PC-3 (cell line): Measurements from ENCODE around the gene FGF1. TPM values are rescaled to one million over a fixed set of nuclear protein-coding genes. Genes with fewer than 3 reads are reported as not detected.
A peak's percentile ranks its signal among the peaks of the same experiment; 100 is the strongest.

ENCODE experiments used
- ATAC-seq: fragments of 200-7000 bp; cut with Tn5 transposase; 2 replicates; pipeline ENCODE4 v1.9.1; 2020; ENCODE audit warnings: mild to moderate bottlenecking, moderate library complexity
- BruUV-seq: library from RNA; stranded (reverse); fragments of 400-500 nt; replicated peaks from 2 replicates; lab custom pipeline; 2021; lab: Mats Ljungman, UMichigan
- CTCF ChIA-PET: fragments of 300-600 bp; sonication (Branson Sonifier 250); formaldehyde crosslinking; loops from one replicate; lab custom pipeline; 2022; ENCODE audit warnings: antibody characterized with exemption; lab: Charles Lee
- POLR2A ChIA-PET: fragments of 300-600 bp; sonication (Branson Sonifier 250); formaldehyde crosslinking; loops from one replicate; lab custom pipeline; 2022; ENCODE audit warnings: antibody characterized with exemption; ENCODE audit not compliant: unreplicated experiment; lab: Charles Lee
- DNase-seq: peaks from one replicate; pipeline ENCODE4 v3.0.0-alpha.2; 2015
- H2AFZ ChIP-seq: fragments of 300-600 bp; sonication (generic); 2 replicates; pipeline ENCODE4 v1.6.0; 2016; ENCODE audit warnings: antibody characterized with exemption, low read length
- H3F3A ChIP-seq: fragments of 300-600 bp; sonication (generic); one replicate; pipeline ENCODE4 v1.6.0; 2017; ENCODE audit warnings: antibody characterized with exemption, low read length, control low read depth, mild to moderate bottlenecking; ENCODE audit not compliant: unreplicated experiment
- H3K27ac ChIP-seq: fragments of 300-600 bp; sonication (generic); 2 replicates; pipeline ENCODE4 v1.5.1; 2016; ENCODE audit warnings: mild to moderate bottlenecking, low read length
- H3K27me3 ChIP-seq: fragments of 300-600 bp; sonication (generic); 2 replicates; pipeline ENCODE4 v1.6.1; 2016; ENCODE audit warnings: low read length, mixed read lengths
- H3K36me3 ChIP-seq: fragments of 300-600 bp; sonication (generic); 2 replicates; pipeline ENCODE4 v1.6.1; 2016; ENCODE audit warnings: low read depth, mixed run types, low read length, mixed read lengths
- H3K4me1 ChIP-seq: fragments of 300-600 bp; sonication (generic); 2 replicates; pipeline ENCODE4 v1.5.1; 2016; ENCODE audit warnings: low read length; ENCODE audit not compliant: insufficient read depth
- H3K4me2 ChIP-seq: fragments of 300-600 bp; sonication (generic); 2 replicates; pipeline ENCODE4 v1.6.0; 2016; ENCODE audit warnings: low read length
- H3K4me3 ChIP-seq: fragments of 300-600 bp; sonication (generic); 2 replicates; pipeline ENCODE4 v1.5.1; 2016; ENCODE audit warnings: mild to moderate bottlenecking, low read length, mixed read lengths
- H3K79me2 ChIP-seq: fragments of 300-600 bp; sonication (generic); 2 replicates; pipeline ENCODE4 v1.6.1; 2017; ENCODE audit warnings: low read length, mixed read lengths
- H3K9ac ChIP-seq: fragments of 300-600 bp; sonication (generic); 2 replicates; pipeline ENCODE4 v1.6.0; 2016; ENCODE audit warnings: mild to moderate bottlenecking, low read length
- H3K9me2 ChIP-seq: fragments of 300-600 bp; sonication (generic); replicated peaks from 2 replicates; pipeline ENCODE4 v1.6.1; 2016; ENCODE audit warnings: mixed run types, low read length, mixed read lengths
- H3K9me3 ChIP-seq: fragments of 300-600 bp; sonication (generic); 2 replicates; pipeline ENCODE4 v1.6.1; 2016; ENCODE audit warnings: low read length, mixed read lengths
- H4K20me1 ChIP-seq: fragments of 300-600 bp; sonication (generic); 2 replicates; pipeline ENCODE4 v1.6.1; 2016; ENCODE audit warnings: low read length, mixed read lengths
- EZH2 ChIP-seq: fragments of 300-600 bp; sonication (generic); IDR thresholded peaks from one replicate; pipeline ENCODE4 v1.6.1; 2017; ENCODE audit warnings: antibody characterized with exemption, mild to moderate bottlenecking, low read length; ENCODE audit not compliant: unreplicated experiment
- EZH2phosphoT487 ChIP-seq: fragments of 300-600 bp; sonication (generic); IDR thresholded peaks from 2 replicates; pipeline ENCODE4 v1.6.1; 2018; ENCODE audit warnings: mild to moderate bottlenecking, antibody characterized with exemption, low read length, borderline replicate concordance
- intact Hi-C: fragments of 100-400 bp; cut with micrococcal nuclease; formaldehyde crosslinking; loops from 2 replicates; pipeline ENCODE4 v1.9.0; 2023
- total RNA-seq: library from RNA; depleted of rRNA; stranded (reverse); fragments of >200 nt; gene quantifications from 2 replicates; pipeline ENCODE4 v1.2.3, GENCODE V29; 2014
- TF ChIP-seq, protein P1 (sequence below): fragments of 300-600 bp; sonication (generic); conservative IDR thresholded peaks from 2 replicates; pipeline ENCODE4 v1.5.1; 2017; ENCODE audit warnings: antibody characterized with exemption, low read depth, mild to moderate bottlenecking, low read length

Gene FGF1
- total RNA-seq, 1 experiment from 2014 or later: 1.5 TPM

GRCh38 chr5:142561486-142562097 lies 124.3 kb downstream of the FGF1 start:
- ATAC-seq (no peak), DNase-seq (no peak)
- TF ChIP-seq EZH2 (no peak), EZH2phosphoT487 (no peak)
- TF ChIP-seq, protein P1, sequence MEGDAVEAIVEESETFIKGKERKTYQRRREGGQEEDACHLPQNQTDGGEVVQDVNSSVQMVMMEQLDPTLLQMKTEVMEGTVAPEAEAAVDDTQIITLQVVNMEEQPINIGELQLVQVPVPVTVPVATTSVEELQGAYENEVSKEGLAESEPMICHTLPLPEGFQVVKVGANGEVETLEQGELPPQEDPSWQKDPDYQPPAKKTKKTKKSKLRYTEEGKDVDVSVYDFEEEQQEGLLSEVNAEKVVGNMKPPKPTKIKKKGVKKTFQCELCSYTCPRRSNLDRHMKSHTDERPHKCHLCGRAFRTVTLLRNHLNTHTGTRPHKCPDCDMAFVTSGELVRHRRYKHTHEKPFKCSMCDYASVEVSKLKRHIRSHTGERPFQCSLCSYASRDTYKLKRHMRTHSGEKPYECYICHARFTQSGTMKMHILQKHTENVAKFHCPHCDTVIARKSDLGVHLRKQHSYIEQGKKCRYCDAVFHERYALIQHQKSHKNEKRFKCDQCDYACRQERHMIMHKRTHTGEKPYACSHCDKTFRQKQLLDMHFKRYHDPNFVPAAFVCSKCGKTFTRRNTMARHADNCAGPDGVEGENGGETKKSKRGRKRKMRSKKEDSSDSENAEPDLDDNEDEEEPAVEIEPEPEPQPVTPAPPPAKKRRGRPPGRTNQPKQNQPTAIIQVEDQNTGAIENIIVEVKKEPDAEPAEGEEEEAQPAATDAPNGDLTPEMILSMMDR: no peak
- no TSS peak for BruUV-seq
- H3K4me3 ChIP-seq: no peak overlapping the region
- no peaks in the 10 kb centered on the region for H3K79me2 ChIP-seq
- H3K9ac ChIP-seq: no peak overlapping the region
- intact Hi-C loops: no loop called here
- no peak overlapping the region for H2AFZ ChIP-seq
- no peaks in the 10 kb centered on the region for H3K4me1 ChIP-seq
- POLR2A ChIA-PET: no interaction called here
- H3K27me3 ChIP-seq: no peaks in the 10 kb centered on the region
- H3K9me2 ChIP-seq: no peaks in the 10 kb centered on the region
- H3K36me3 ChIP-seq: no peaks in the 10 kb centered on the region
- CTCF ChIA-PET: interaction anchor here (0.7 kb wide), 1 partner anchor 416 kb away, joined by 3 read pairs; no protein-coding TSS in a partner anchor
- H3K27ac ChIP-seq: no peak overlapping the region
- no peaks in the 10 kb centered on the region for H3F3A ChIP-seq
- no peaks in the 10 kb centered on the region for H4K20me1 ChIP-seq
- H3K4me2 ChIP-seq: no peak overlapping the region
- no peaks in the 10 kb centered on the region for H3K9me3 ChIP-seq

- ChIA-PET CTCF (no interaction called here), POLR2A (no interaction called here)
- ATAC-seq (no peak), DNase-seq (no peak)
- Histone ChIP-seq H3K79me2 (no peaks in the 10 kb centered on the region), H3K4me3 (no peak overlapping the region), H3K27me3 (no peaks in the 10 kb centered on the region), H3F3A (no peaks in the 10 kb centered on the region), H4K20me1 (no peaks in the 10 kb centered on the region), H3K4me2 (no peak overlapping the region), H3K27ac (no peak overlapping the region), H3K9me3 (no peaks in the 10 kb centered on the region), H3K36me3 (no peaks in the 10 kb centered on the region), H3K9me2 (no peaks in the 10 kb centered on the region), H3K4me1 (no peaks in the 10 kb centered on the region), H2AFZ (no peak overlapping the region), H3K9ac (no peak overlapping the region)
- TF ChIP-seq EZH2 (no peak), EZH2phosphoT487 (no peak)
- TF ChIP-seq, protein P1: no peak
- no TSS peak for BruUV-seq
- intact Hi-C loops: no loop called here
These were observed 124.9 kb downstream of the FGF1 start for GRCh38 chr5:142561029-142561428.

- DNase-seq: no peak
- BruUV-seq: no TSS peak
- H4K20me1 ChIP-seq: no peaks in the 10 kb centered on the region
- no peaks in the 10 kb centered on the region for H3K9me3 ChIP-seq
- ATAC-seq: no peak
- no peaks in the 10 kb centered on the region for H3F3A ChIP-seq
- peak overlapping the region; percentile 33 for H3K9ac ChIP-seq
- H3K4me3 ChIP-seq: peak overlapping the region; percentile 60
- POLR2A ChIA-PET: no interaction called here
- no peaks in the 10 kb centered on the region for H3K9me2 ChIP-seq
- CTCF ChIA-PET: interaction anchor here (0.9 kb wide), 1 partner anchor 104 kb away, joined by 4 read pairs; no protein-coding TSS in a partner anchor
- peaks cover 14% of the 10 kb centered on the region; the same call in 1 of the 2 replicates for H3K4me1 ChIP-seq
- H3K27me3 ChIP-seq: no peaks in the 10 kb centered on the region
- H2AFZ ChIP-seq: peak overlapping the region; percentile 67; the same call in 1 of the 2 replicates
- TF ChIP-seq EZH2phosphoT487: no peak
- no peak for TF ChIP-seq EZH2
- TF ChIP-seq, protein P1: no peak
- no peak overlapping the region for H3K27ac ChIP-seq
- intact Hi-C loops: no loop called here
- H3K36me3 ChIP-seq: no peaks in the 10 kb centered on the region
- no peaks in the 10 kb centered on the region for H3K79me2 ChIP-seq
- H3K4me2 ChIP-seq: peak overlapping the region; percentile 76
These were observed 133.8 kb downstream of the FGF1 start for GRCh38 chr5:142552107-142552506.
